Kasumi-1 (cell line): ENCODE data around the gene PCDHGA8.
"Not testable (repeated sequence)": the region's sequence is repeated elsewhere in the genome, so short reads cannot be mapped to it uniquely, and the experiment has no call there.

ENCODE experiments used
- DNase-seq, 2 experiments: peaks; one replicate each; lab custom pipeline; 2025; lab: John Stamatoyannopoulos, UW

Gene PCDHGA8

DNA sequence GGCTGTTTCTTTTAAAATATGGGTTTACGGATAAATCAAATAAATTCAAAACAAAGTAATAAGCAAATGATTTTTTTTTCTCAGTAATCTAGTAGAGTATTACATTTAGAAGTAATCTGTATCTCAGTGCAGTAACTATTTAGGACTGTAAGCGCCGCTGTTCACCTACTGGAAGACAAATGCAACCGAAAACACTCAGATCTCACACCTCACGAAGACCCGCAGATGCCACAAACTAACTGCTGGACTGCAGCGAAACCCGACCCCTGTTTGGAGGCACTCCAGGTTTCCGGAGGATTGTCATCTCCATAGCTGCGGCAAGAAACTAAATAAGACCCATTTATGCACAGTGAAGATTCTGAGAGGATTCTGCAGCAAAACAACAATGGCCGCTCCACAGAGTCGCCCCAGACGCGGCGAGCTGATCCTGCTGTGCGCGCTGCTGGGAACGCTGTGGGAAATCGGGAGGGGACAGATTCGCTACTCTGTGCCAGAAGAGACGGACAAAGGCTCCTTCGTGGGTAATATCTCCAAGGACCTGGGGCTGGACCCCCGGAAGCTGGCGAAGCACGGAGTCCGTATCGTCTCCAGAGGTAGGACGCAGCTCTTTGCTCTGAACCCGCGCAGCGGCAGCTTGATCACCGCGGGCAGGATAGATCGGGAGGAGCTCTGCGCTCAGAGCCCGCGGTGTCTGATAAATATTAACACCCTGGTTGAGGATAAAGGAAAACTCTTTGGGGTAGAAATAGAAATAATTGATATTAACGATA, at the start of gene PCDHGA8:
Gene PCDHGA8 (plus strand): TSS at position 205 of the 770 bp plus-strand sequence. CDS start 181 bp downstream, at position 386.
- DNase-seq, result no peak

DNA sequence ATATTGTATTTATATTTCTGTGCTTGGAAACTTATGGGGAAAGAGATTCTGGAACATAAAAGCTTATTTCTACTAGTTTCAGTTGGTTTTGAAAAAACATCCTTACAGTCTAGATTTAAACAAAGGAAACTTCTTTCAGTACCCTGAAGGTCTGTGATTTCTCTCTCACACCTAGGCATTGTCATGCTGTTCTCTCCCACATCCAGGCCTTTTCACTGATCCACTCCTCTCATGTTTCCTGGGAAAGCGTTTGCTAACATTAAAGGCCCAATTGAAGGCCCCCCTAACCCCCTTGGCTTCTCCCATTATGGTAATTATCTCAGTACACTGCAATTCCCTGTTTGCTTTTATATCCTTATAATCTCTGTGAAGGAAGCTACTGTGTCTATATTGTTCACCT, 49.7 kb upstream of the PCDHGA8 start:
- DNase-seq, result no peak

DNA sequence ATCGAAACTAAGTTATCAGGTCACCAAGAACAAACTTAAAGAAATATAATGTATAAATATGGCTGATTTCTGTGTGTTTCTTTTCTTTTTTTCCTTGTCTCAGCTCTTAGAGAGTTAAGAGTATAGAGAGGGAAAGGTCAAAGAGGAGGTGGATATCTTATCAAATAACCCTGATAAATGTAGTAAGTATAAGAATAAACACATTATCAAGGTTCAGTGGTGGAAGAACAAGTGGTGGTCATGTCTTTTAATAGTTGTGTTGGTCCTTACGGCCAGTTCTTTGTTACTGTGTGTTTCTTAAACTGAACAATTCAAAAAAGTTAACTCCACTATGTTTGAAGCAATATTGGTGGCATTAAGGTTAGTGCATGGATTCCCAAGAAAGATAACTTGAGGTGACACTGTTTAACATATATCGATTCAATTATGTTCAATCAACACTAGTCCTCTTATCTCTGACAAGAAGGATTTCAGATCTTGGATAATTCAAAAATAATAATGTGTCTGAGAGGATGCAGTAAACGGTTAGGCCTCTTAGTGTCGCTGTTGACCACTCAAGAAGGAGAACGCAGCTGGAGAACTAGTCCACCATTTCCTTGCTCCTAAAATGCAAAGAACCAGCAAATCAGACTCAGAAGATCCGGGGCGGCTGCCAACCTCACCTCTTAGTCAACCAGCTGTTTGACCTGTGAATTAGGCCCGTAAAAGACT, 49.0 kb upstream of the PCDHGA8 start, which contains the start of gene PCDHGA3:
Gene PCDHGA3 (plus strand): TSS at position 588 of the 711 bp plus-strand sequence. CDS start 205 bp downstream, outside the sequence.
- no peak for DNase-seq

DNA sequence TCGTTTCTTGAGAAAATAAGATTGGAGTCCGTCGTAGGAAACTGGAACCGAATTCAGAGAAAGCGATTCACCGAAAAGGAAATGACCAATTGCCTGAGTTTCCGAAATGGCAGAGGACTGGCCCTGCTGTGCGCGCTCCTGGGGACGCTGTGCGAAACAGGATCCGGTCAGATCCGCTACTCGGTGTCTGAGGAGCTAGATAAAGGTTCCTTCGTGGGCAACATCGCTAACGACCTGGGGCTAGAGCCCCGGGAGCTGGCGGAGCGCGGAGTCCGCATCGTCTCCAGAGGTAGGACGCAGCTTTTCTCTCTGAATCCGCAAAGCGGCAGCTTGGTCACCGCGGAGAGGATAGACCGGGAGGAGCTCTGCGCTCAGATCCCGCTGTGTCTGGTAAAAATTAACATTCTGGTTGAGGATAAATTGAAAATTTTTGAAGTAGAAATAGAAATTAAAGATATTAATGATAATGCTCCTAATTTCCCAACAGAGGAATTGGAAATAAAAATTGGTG, 48.4 kb upstream of the PCDHGA8 start:
- DNase-seq, result no peak

- no peak for DNase-seq
Measured at GRCh38 chr5:141345327-141345726, 47.1 kb upstream of the PCDHGA8 start.

DNA sequence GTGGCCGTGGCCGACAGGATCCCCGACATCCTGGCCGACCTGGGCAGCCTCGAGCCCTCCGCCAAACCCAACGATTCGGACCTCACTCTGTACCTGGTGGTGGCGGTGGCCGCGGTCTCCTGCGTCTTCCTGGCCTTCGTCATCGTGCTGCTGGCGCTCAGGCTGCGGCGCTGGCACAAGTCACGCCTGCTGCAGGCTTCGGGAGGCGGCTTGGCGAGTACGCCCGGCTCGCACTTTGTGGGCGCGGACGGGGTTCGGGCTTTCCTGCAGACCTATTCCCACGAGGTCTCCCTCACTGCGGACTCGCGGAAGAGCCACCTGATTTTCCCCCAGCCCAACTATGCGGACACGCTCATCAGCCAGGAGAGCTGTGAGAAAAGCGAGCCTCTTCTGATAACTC, 46.4 kb upstream of the PCDHGA8 start:
- not testable (repeated sequence) for DNase-seq

DNA sequence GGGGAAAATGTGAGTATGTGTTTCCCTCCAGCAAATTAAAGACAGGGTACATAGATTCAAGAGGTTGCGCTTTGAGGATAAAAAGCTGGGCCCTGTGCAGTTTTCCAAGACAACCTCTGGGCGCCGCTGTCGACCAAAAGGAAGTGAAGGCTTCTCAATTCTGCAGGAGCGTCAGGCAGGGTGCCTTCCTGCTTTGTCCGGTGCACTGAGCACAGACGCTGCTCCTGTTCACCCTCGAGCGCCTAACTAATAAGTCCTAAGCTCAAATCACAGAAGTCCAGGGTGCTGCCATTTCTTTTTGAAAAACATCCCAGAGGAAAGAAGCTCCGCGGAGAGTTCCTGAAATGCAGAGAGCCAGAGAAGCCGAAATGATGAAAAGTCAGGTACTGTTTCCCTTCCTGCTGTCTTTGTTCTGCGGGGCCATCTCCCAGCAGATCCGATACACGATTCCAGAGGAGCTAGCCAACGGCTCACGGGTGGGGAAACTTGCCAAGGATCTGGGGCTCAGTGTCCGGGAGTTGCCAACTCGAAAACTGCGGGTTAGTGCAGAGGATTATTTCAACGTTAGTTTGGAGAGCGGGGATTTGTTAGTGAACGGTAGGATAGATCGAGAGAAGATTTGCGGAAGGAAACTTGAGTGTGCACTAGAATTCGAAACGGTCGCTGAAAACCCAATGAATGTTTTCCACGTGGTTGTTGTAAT, 42.4 kb upstream of the PCDHGA8 start, which contains the start of gene PCDHGB1:
Gene PCDHGB1 (plus strand): TSS at position 183 of the 703 bp plus-strand sequence. CDS start 162 bp downstream, at position 345.
- DNase-seq, result no peak

GRCh38 chr5:141351591-141351990, 40.8 kb upstream of the PCDHGA8 start:
- DNase-seq, result no peak

- no peak for DNase-seq
Measured at GRCh38 chr5:141354900-141355469, 37.4 kb upstream of the PCDHGA8 start, which contains the start of gene PCDHGA4. Gene PCDHGA4, plus strand, starts transcription at chr5:141355021. Its CDS starts 87 bp downstream, at chr5:141355108.

- DNase-seq, result no peak
Measured at GRCh38 chr5:141355641-141356040, 36.8 kb upstream of the PCDHGA8 start.

- DNase-seq, result no peak
Measured at GRCh38 chr5:141356133-141356532, 36.3 kb upstream of the PCDHGA8 start.

GRCh38 chr5:141356950-141357349, 35.5 kb upstream of the PCDHGA8 start:
- no peak for DNase-seq

DNA sequence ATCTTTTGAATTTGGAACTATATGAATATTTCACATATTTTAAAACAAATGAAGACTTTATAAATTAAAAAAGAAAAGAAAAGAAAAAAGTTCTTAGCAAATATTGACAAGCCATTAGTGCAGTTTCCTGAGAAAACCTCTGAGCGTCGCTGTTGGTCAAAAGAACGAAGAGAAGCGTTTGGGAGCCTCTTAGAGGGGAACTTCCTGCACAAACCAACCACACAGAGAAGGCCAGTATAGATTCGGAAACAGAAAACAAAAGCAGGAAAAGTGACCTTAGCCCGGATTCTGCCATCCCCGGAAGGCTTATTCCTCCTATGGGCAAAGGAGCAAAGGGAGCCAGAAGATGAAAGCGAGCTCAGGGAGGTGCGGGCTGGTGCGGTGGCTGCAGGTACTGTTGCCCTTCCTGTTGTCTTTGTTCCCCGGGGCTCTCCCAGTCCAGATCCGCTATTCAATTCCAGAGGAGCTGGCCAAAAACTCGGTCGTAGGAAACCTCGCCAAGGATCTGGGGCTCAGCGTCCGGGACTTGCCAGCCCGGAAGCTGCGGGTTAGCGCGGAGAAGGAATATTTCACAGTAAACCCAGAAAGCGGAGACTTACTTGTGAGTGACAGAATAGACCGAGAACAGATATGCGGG, 32.5 kb upstream of the PCDHGA8 start, which contains the start of gene PCDHGB2:
Gene PCDHGB2 (plus strand): TSS at position 205 of the 637 bp plus-strand sequence. CDS start 142 bp downstream, at position 347.
- no peak for DNase-seq

- DNase-seq, result no peak
Measured at GRCh38 chr5:141360685-141361084, 31.7 kb upstream of the PCDHGA8 start.

- DNase-seq, result no peak
Measured at GRCh38 chr5:141362719-141363118, 29.7 kb upstream of the PCDHGA8 start.

- DNase-seq, result no peak
Measured at GRCh38 chr5:141363952-141364660, 28.3 kb upstream of the PCDHGA8 start, which contains the start of gene PCDHGA5. Gene PCDHGA5, plus strand, starts transcription at chr5:141364162. Its CDS starts 169 bp downstream, at chr5:141364331.

DNA sequence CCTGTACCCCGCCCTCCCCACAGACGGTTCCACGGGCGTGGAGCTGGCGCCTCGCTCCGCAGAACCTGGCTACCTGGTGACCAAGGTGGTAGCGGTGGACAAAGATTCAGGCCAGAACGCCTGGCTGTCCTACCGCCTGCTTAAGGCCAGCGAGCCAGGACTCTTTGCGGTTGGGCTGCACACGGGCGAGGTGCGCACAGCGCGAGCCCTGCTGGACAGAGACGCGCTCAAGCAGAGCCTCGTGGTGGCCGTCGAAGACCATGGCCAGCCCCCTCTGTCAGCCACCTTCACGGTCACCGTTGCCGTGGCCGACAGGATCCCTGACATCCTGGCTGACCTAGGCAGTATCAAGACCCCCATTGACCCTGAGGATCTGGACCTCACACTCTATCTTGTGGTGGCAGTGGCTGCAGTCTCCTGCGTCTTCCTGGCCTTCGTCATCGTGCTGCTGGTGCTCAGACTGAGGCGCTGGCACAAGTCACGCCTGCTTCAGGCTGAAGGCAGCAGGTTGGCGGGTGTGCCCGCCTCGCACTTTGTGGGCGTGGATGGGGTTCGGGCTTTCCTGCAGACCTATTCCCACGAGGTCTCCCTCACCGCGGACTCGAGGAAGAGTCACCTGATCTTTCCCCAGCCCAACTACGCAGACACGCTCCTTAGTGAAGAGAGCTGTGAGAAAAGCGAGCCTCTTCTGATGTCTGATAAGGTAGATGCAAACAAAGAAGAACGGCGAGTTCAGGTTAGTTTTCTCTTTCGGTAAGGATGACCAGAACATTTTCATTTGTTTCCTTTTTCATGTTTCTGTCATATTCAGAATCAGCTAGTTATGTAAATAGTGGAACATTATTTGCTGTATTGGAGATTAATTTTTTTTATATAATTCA, 26.2 kb upstream of the PCDHGA8 start:
- no peak for DNase-seq

DNA sequence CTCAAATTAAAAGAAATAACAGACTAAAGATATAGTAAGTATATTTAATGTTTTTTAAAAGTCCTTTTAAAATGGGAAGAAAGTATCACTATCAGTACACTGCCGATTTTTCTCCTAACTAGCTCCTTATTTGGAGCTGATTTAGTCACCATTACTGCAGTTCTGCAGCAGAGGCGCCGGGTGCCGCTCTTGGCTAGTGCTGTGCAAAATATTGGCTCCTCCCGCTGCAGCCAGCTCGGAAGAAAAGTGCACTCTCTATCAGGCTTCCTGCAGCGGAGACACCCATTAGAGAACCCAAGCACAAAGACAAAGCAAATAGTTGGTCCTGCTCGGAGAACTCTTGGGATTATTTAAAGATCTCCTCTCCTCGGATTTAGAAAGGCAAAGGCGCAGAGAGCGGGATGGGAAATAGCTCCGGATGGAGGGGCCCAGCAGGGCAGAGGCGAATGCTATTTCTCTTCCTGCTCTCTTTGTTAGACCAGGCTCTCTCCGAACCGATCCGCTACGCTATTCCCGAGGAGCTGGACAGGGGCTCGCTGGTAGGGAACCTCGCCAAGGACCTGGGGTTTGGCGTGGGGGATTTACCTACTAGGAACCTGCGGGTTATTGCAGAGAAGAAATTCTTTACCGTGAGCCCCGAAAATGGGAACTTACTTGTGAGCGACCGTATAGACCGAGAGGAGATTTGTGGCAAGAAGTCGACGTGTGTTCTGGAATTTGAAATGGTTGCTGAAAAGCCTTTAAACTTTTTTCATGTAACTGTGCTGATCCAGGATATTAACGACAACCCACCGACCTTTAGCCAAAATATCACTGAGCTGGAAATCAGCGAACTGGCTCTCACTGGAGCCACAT, 22.2 kb upstream of the PCDHGA8 start, which contains the start of gene PCDHGB3:
Gene PCDHGB3 (plus strand): TSS at position 249 of the 855 bp plus-strand sequence. CDS start 153 bp downstream, at position 402.
- no peak for DNase-seq
